Erythroblast (primary cell): Measurements from ENCODE around the gene PRSS37.

ENCODE experiments used
- GATA1 ChIP-seq: IDR thresholded peaks from 2 replicates; pipeline ENCODE4 v1.6.1; 2011; ENCODE audit warnings: low read depth, mild to moderate bottlenecking, control low read depth, low read length, moderate library complexity
- POLR2A ChIP-seq: IDR thresholded peaks from 2 replicates; pipeline ENCODE4 v1.6.1; 2011; ENCODE audit warnings: mild to moderate bottlenecking, low read length

GRCh38 chr7:141844256-141844655, 3.0 kb upstream of the PRSS37 start:
- TF ChIP-seq POLR2A: no peak
- no peak for TF ChIP-seq GATA1
